Neural progenitor cell (in vitro differentiated cells): Measurements from ENCODE around the gene BOD1L1. TPM values are rescaled to one million over a fixed set of nuclear protein-coding genes. Genes with fewer than 3 reads are reported as not detected.

Experiments
- DNase-seq: peaks from one replicate; pipeline ENCODE4 v3.0.0-alpha.2; 2016; ENCODE audit warnings: low spot score
- H2AFZ ChIP-seq: fragments of 200-600 bp; sonication (generic); replicated peaks from 2 replicates; pipeline ENCODE4 v1.6.1; 2016; ENCODE audit warnings: antibody characterized with exemption
- H3F3A ChIP-seq: fragments of 200-600 bp; sonication (generic); 2 replicates; pipeline ENCODE4 v1.6.1; 2016; ENCODE audit warnings: antibody characterized with exemption, low read depth
- H3K27ac ChIP-seq: fragments of 200-600 bp; sonication (generic); 2 replicates; pipeline ENCODE4 v1.5.1; 2016; ENCODE audit warnings: mild to moderate bottlenecking
- H3K27me3 ChIP-seq: fragments of 200-600 bp; sonication (generic); 2 replicates; pipeline ENCODE4 v1.6.1; 2016; ENCODE audit warnings: mild to moderate bottlenecking, moderate library complexity
- H3K36me3 ChIP-seq: fragments of 200-600 bp; sonication (generic); 2 replicates; pipeline ENCODE4 v1.5.1; 2016
- H3K4me1 ChIP-seq: fragments of 200-600 bp; sonication (generic); 2 replicates; pipeline ENCODE4 v1.6.1; 2016; ENCODE audit warnings: mixed run types
- H3K4me2 ChIP-seq: fragments of 200-600 bp; sonication (generic); 2 replicates; pipeline ENCODE4 v1.6.1; 2016
- H3K4me3 ChIP-seq: fragments of 200-600 bp; sonication (generic); 2 replicates; pipeline ENCODE4 v1.5.1; 2016
- H3K79me2 ChIP-seq: fragments of 200-600 bp; sonication (generic); 2 replicates; pipeline ENCODE4 v1.6.1; 2016; ENCODE audit warnings: low read depth
- H3K9ac ChIP-seq: fragments of 200-600 bp; sonication (generic); 2 replicates; pipeline ENCODE4 v1.6.1; 2016
- H3K9me3 ChIP-seq: fragments of 200-600 bp; sonication (generic); 2 replicates; pipeline ENCODE4 v1.5.1; 2016; ENCODE audit warnings: low read depth
- H4K20me1 ChIP-seq: fragments of 200-600 bp; sonication (generic); 2 replicates; pipeline ENCODE4 v1.6.1; 2016; ENCODE audit warnings: low read depth
- H3K27ac Mint-ChIP-seq: 3 replicates; pipeline ENCODE4 v1.8.0; 2021; ENCODE audit warnings: mixed read lengths
- H3K27me3 Mint-ChIP-seq: 2 replicates; pipeline ENCODE4 v1.8.0; 2022; ENCODE audit warnings: low read depth, mild to moderate bottlenecking, inconsistent platforms, moderate library complexity, mixed read lengths; ENCODE audit not compliant: insufficient read depth
- H3K36me3 Mint-ChIP-seq: 3 replicates; pipeline ENCODE4 v1.8.0; 2021; ENCODE audit warnings: mixed read lengths
- H3K4me1 Mint-ChIP-seq: 3 replicates; pipeline ENCODE4 v1.8.0; 2021; ENCODE audit warnings: mixed read lengths
- H3K4me3 Mint-ChIP-seq: 3 replicates; pipeline ENCODE4 v1.8.0; 2021; ENCODE audit warnings: mild to moderate bottlenecking, moderate library complexity, mixed read lengths
- H3K9me3 Mint-ChIP-seq: 3 replicates; pipeline ENCODE4 v1.8.0; 2020; ENCODE audit warnings: mixed read lengths
- CTCF ChIP-seq: fragments of 200-600 bp; sonication (generic); IDR thresholded peaks from 2 replicates; pipeline ENCODE4 v1.5.1; 2017; ENCODE audit warnings: antibody characterized with exemption, mild to moderate bottlenecking
- EZH2 ChIP-seq: fragments of 200-600 bp; sonication (generic); IDR thresholded peaks from 2 replicates; pipeline ENCODE4 v1.6.1; 2017; ENCODE audit warnings: antibody characterized with exemption, mild to moderate bottlenecking, moderate library complexity
- EZH2phosphoT487 ChIP-seq: fragments of 200-600 bp; sonication (generic); IDR thresholded peaks from 2 replicates; pipeline ENCODE4 v1.6.1; 2017; ENCODE audit warnings: antibody characterized with exemption
- total RNA-seq: library from RNA; depleted of rRNA; stranded (reverse); fragments of >200 nt; gene quantifications from 2 replicates; pipeline ENCODE4 v1.2.3, GENCODE V29; 2015; ENCODE audit warnings: low replicate concordance

Gene BOD1L1
- total RNA-seq, 1 donor from 2014 or later = 32.5 TPM

GRCh38 chr4:13640149-13640940 lies 12.8 kb upstream of the BOD1L1 start:
- DNase-seq = peak; percentile 49
- Histone ChIP-seq H2AFZ (peak overlapping the region; percentile 77), H3K27me3 (no peaks in the 10 kb centered on the region), H3K79me2 (no peaks in the 10 kb centered on the region), H4K20me1 (no peaks in the 10 kb centered on the region), H3K9me3 (no peaks in the 10 kb centered on the region), H3K27ac (no peak overlapping the region), H3K4me1 (no peaks in the 10 kb centered on the region), H3F3A (no peaks in the 10 kb centered on the region), H3K9ac (no peak overlapping the region), H3K36me3 (no peaks in the 10 kb centered on the region), H3K4me2 (no peak overlapping the region), H3K4me3 (no peak overlapping the region)
- H3K36me3 Mint-ChIP-seq = no peaks in the 10 kb centered on the region
- H3K9me3 Mint-ChIP-seq = no peaks in the 10 kb centered on the region
- H3K27me3 Mint-ChIP-seq = peaks cover 2% of the 10 kb centered on the region
- H3K27ac Mint-ChIP-seq = no peak overlapping the region
- TF ChIP-seq EZH2 (no peak), CTCF (no peak), EZH2phosphoT487 (no peak)
- peaks cover 6% of the 10 kb centered on the region for H3K4me1 Mint-ChIP-seq
- H3K4me3 Mint-ChIP-seq = no peak overlapping the region

GRCh38 chr4:13635286-13635799 lies 7.8 kb upstream of the BOD1L1 start:
- Histone ChIP-seq H3K4me3 (no peak overlapping the region), H3K27ac (no peak overlapping the region), H3F3A (no peaks in the 10 kb centered on the region), H3K9ac (no peak overlapping the region), H3K9me3 (no peaks in the 10 kb centered on the region), H4K20me1 (no peaks in the 10 kb centered on the region), H3K36me3 (no peaks in the 10 kb centered on the region), H3K4me2 (no peak overlapping the region), H2AFZ (no peak overlapping the region), H3K4me1 (no peaks in the 10 kb centered on the region), H3K27me3 (peaks cover 4% of the 10 kb centered on the region), H3K79me2 (no peaks in the 10 kb centered on the region)
- H3K36me3 Mint-ChIP-seq = no peaks in the 10 kb centered on the region
- no peak for DNase-seq
- H3K9me3 Mint-ChIP-seq = no peaks in the 10 kb centered on the region
- TF ChIP-seq CTCF (no peak), EZH2 (no peak), EZH2phosphoT487 (no peak)
- no peak overlapping the region for H3K4me3 Mint-ChIP-seq
- H3K4me1 Mint-ChIP-seq = peaks cover 4% of the 10 kb centered on the region
- no peak overlapping the region for H3K27ac Mint-ChIP-seq
- peaks cover 2% of the 10 kb centered on the region for H3K27me3 Mint-ChIP-seq

- no peaks in the 10 kb centered on the region for H3K9me3 Mint-ChIP-seq
- no peaks in the 10 kb centered on the region for H3K9me3 ChIP-seq
- H3K27ac ChIP-seq = no peak overlapping the region
- peaks cover 1% of the 10 kb centered on the region for H3K4me1 Mint-ChIP-seq
- no peaks in the 10 kb centered on the region for H3K36me3 Mint-ChIP-seq
- no peaks in the 10 kb centered on the region for H3K36me3 ChIP-seq
- H2AFZ ChIP-seq = no peak overlapping the region
- H3K27ac Mint-ChIP-seq = no peak overlapping the region
- H3K4me3 Mint-ChIP-seq = no peak overlapping the region
- H3K27me3 Mint-ChIP-seq = no peaks in the 10 kb centered on the region
- H3K4me2 ChIP-seq = no peak overlapping the region
- no peaks in the 10 kb centered on the region for H3K79me2 ChIP-seq
- H3K27me3 ChIP-seq = peaks cover 4% of the 10 kb centered on the region
- TF ChIP-seq EZH2 = no peak
- no peak for TF ChIP-seq CTCF
- TF ChIP-seq EZH2phosphoT487 = no peak
- no peaks in the 10 kb centered on the region for H3K4me1 ChIP-seq
- DNase-seq = no peak
- no peak overlapping the region for H3K4me3 ChIP-seq
- no peaks in the 10 kb centered on the region for H4K20me1 ChIP-seq
- no peaks in the 10 kb centered on the region for H3F3A ChIP-seq
- no peak overlapping the region for H3K9ac ChIP-seq
These were observed 6.1 kb upstream of the BOD1L1 start for GRCh38 chr4:13633671-13634070.
